Mesothelial cell of epicardium (in vitro differentiated cells): Measurements from ENCODE around the gene XIRP2. TPM values are rescaled to one million over a fixed set of nuclear protein-coding genes. Genes with fewer than 3 reads are reported as not detected.

Experiments
- DNase-seq, 2 experiments: peaks; one replicate each; pipeline ENCODE4 v3.0.0; 2021; ENCODE audit warnings: low spot score in 2 of 2; ENCODE audit not compliant: unreplicated experiment in 2 of 2
- H3K27ac Mint-ChIP-seq: 2 replicates; pipeline ENCODE4 v1.8.0; 2021; ENCODE audit warnings: mixed read lengths
- H3K27me3 Mint-ChIP-seq: 2 replicates; pipeline ENCODE4 v1.8.0; 2021; ENCODE audit warnings: low read depth, mixed read lengths
- H3K36me3 Mint-ChIP-seq: 2 replicates; pipeline ENCODE4 v1.8.0; 2021; ENCODE audit warnings: mixed read lengths
- H3K4me1 Mint-ChIP-seq: 2 replicates; pipeline ENCODE4 v1.8.0; 2021; ENCODE audit warnings: mixed read lengths
- H3K4me3 Mint-ChIP-seq: 2 replicates; pipeline ENCODE4 v1.8.0; 2021; ENCODE audit warnings: mild to moderate bottlenecking, moderate library complexity, mixed read lengths
- H3K9me3 Mint-ChIP-seq: 2 replicates; pipeline ENCODE4 v1.8.0; 2021; ENCODE audit warnings: mixed read lengths
- CTCF ChIP-seq: fragments of 200-600 bp; sonication (generic); IDR thresholded peaks from one replicate; pipeline ENCODE4 v1.5.0; 2021; ENCODE audit warnings: antibody characterized with exemption; ENCODE audit not compliant: unreplicated experiment
- total RNA-seq: library from RNA; stranded (reverse); gene quantifications from 3 replicates; pipeline ENCODE4 v1.2.1, GENCODE V29; 2021

The XIRP2 gene
- total RNA-seq, 1 donor from 2014 or later, result not detected

DNA sequence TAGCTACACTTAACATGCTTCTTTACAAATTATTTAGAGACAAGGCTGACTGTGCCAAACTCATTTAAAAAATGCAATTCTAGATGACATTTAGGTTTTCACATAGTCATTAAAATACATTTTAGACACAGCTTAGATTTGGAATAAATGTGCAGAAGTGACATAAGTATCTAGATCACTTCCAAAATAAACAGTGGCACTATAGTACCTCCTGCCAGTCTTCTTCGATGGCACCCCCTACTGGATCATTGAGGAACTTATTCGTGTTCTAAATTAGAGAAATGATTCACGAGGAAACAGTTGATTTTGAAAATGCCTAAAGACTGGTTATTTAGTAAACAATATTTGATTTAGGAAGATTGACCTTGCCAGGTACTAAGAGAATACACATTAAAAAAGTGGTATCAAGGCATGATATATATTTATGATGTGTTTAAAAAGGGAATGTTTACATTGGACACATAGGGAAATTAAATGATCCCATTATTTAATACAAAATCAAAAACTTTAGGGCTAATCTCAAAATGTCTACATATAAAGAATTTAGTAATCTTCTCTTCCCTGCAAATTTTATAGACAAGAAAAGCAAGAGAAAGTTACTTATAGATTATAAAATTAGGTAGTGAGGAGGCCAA, 323.9 kb downstream of the XIRP2 start:
- Mint-ChIP-seq H3K4me3 (no peak overlapping the region), H3K4me1 (no peaks in the 10 kb centered on the region), H3K27ac (no peak overlapping the region), H3K36me3 (no peaks in the 10 kb centered on the region), H3K9me3 (no peaks in the 10 kb centered on the region), H3K27me3 (peaks cover 2% of the 10 kb centered on the region)
- DNase-seq, result no peak
- TF ChIP-seq CTCF, result peak; percentile 88

- no peak for DNase-seq
- no peaks in the 10 kb centered on the region for H3K9me3 Mint-ChIP-seq
- H3K27me3 Mint-ChIP-seq, result peaks cover 2% of the 10 kb centered on the region
- H3K27ac Mint-ChIP-seq, result no peak overlapping the region
- TF ChIP-seq CTCF, result no peak
- no peaks in the 10 kb centered on the region for H3K4me1 Mint-ChIP-seq
- H3K4me3 Mint-ChIP-seq, result no peak overlapping the region
- H3K36me3 Mint-ChIP-seq, result no peaks in the 10 kb centered on the region
Observed at GRCh38 chr2:167215595-167215994, 327.3 kb downstream of the XIRP2 start.

DNA sequence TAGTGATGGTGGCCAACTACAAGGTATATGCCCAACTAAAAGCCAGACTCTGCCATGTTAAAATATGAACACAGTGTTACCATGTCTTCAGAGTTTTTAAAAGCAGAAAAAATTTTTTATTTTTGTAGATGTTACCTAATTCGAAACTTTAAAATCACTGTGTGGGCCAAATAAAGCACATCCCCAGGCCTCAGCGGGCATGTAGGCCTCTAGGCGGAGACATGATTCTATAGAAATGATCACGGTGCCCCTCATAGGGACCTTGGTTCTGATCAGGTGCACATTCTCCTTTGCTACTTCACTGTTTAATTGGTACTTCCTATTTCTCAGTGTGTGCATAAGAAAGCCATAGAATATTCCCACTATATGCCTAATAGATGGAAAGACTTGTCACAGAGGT, 349.2 kb downstream of the XIRP2 start:
- H3K27ac Mint-ChIP-seq, result no peak overlapping the region
- no peaks in the 10 kb centered on the region for H3K4me1 Mint-ChIP-seq
- no peaks in the 10 kb centered on the region for H3K9me3 Mint-ChIP-seq
- no peaks in the 10 kb centered on the region for H3K27me3 Mint-ChIP-seq
- no peak overlapping the region for H3K4me3 Mint-ChIP-seq
- no peak for DNase-seq
- no peak for TF ChIP-seq CTCF
- no peaks in the 10 kb centered on the region for H3K36me3 Mint-ChIP-seq

DNA sequence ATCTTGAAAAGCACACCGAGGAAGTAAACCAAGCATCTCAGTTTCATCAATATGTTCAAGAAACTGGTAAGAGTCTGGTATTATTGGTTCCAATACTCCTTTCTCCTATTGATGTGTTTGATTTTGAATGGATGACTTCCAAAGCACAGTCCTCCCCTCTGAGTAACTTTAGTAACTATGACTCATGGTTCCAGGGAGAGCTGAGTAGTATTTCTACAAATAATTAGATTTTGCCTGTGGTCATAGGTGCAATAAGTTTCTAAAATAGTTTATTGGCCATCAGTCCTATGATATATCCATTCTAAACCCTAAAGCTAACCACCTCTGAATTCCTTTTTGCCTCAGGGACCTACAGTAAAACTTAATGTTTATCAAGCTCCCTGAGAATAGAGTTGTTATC, 352.4 kb downstream of the XIRP2 start:
- H3K4me3 Mint-ChIP-seq, result no peak overlapping the region
- H3K36me3 Mint-ChIP-seq, result no peaks in the 10 kb centered on the region
- H3K27me3 Mint-ChIP-seq, result peaks cover 6% of the 10 kb centered on the region
- DNase-seq, result no peak
- H3K27ac Mint-ChIP-seq, result no peak overlapping the region
- no peaks in the 10 kb centered on the region for H3K9me3 Mint-ChIP-seq
- no peak for TF ChIP-seq CTCF
- no peaks in the 10 kb centered on the region for H3K4me1 Mint-ChIP-seq

GRCh38 chr2:167249197-167249596, 360.9 kb downstream of the XIRP2 start:
- H3K4me1 Mint-ChIP-seq, result no peaks in the 10 kb centered on the region
- no peaks in the 10 kb centered on the region for H3K36me3 Mint-ChIP-seq
- TF ChIP-seq CTCF, result no peak
- H3K27me3 Mint-ChIP-seq, result peaks cover 35% of the 10 kb centered on the region
- no peak for DNase-seq
- no peak overlapping the region for H3K27ac Mint-ChIP-seq
- H3K4me3 Mint-ChIP-seq, result no peak overlapping the region
- peaks cover 7% of the 10 kb centered on the region for H3K9me3 Mint-ChIP-seq

DNA sequence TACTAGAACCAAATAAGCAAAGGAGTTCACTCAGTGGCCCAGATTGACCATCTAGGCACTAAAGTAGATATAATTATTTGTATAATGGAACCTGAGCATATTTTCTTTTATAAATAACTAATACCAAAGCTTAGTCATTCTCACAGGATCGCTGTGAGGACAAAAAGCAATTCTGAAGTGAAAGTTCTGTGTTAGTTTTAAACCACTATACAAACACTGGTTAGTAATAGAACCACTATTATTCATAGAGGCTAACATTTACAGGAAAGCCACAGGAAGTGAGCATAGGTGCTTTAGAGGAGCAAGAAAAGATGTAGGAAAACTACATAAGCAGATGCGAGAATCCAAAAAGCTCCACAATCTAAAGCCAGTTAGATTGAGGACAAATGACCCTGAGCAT, 364.7 kb downstream of the XIRP2 start:
- TF ChIP-seq CTCF, result no peak
- DNase-seq, result no peak
- Mint-ChIP-seq H3K4me1 (no peaks in the 10 kb centered on the region), H3K9me3 (peaks cover 7% of the 10 kb centered on the region), H3K27me3 (peaks cover 10% of the 10 kb centered on the region), H3K4me3 (no peak overlapping the region), H3K36me3 (no peaks in the 10 kb centered on the region), H3K27ac (no peak overlapping the region)
